ENCODE results near the gene FUT6.
"Not testable (repeated sequence)": the region's sequence is repeated elsewhere in the genome, so short reads cannot be mapped to it uniquely, and the experiment has no call there.

The FUT6 gene

GRCh38 chr19:5839065-5840017 lies at the start of gene FUT6:
Gene FUT6 (minus strand): TSS chr19:5839702. CDS start chr19:5832567, 7,135 bp downstream.
- DNase-seq, result no peak

DNA sequence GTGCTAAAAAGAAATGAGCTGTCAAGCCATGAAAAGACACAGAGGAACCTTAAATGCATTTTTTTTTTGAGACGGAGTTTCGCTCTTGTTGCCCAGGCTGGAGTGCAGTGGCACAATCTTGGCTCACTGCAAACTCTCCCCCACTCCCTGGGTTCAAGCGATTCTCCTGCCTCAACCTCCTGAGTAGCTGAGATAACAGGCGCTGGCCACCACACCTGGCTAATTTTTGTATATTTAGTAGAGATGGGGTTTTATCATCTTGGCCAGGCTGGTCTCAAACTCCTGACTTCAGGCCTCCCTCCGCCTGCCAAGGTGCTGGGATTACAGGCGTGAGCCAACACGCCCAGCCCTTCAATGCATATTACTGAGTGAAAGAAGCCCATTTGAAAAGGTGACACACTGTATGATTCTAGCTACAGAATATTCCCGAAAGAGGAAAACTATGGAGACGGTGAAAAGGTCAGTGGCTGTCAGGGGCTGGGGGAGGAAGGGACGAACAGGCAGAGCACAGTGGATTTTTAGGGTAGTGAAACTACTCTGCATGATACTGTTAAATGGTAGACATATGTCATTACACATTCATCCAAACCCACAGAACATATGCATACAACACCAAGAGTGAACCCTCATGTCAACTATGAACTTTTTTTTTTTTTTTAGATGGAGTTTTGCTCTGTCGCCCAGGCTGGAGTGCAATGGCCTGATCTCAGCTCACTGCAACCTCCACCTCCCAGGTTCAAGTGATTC lies 44.7 kb upstream of the FUT6 start:
- not testable (repeated sequence) for DNase-seq

- not testable (repeated sequence) for DNase-seq
These were observed 43.8 kb upstream of the FUT6 start for GRCh38 chr19:5883157-5883873.

DNA sequence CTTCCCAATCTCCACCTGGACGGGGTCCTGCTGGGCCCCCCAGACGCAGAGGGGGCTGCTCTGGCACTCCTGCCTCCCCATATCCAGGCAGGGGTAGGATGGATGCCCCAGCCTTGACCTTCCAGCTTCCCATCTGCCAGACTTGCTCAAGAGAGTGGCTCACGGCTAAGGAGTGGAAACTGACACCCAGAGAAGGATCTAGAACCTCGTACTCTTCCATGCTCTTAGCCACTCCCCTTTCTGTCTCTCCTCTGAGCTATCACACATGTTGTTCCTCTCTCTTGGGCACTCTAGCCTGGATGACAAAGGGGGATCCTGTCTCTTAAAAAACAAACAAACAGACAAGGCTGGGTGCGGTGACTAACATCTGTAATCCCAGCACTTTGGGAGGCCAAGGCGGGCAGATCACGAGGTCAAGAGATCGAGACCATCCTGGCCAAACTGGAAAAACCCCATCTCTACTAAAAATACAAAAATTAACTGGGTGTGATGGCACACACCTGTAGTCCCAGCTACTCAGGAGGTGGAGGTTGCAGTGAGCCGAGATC lies 43.0 kb upstream of the FUT6 start:
- no peak for DNase-seq

GRCh38 chr19:5881543-5882299 lies 42.2 kb upstream of the FUT6 start:
- no peak for DNase-seq

DNA sequence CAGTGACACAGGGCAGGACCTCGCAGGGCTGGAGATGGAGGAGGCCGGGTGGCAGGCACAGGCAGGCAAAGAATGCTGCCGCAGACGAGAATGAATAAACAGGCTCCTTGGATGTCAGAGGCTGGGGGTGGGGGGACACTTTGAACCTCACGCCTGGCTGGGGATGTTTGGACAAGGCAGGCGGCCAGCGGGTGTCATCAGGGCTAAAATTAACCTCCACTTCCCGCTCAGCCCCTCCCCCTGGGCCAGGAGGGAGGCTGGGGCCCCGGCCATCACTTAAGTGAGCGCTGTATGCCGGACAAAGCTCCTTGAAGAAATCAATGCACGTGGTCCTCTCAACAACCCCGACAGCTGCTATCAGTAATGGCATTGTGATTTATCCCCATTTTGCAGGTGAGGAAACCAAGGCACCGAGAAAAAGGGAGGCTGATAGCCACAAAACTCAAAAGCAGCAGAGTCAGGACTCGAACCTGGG lies 41.1 kb upstream of the FUT6 start:
- no peak for DNase-seq

GRCh38 chr19:5880196-5880595 lies 40.7 kb upstream of the FUT6 start:
- no peak for DNase-seq

DNA sequence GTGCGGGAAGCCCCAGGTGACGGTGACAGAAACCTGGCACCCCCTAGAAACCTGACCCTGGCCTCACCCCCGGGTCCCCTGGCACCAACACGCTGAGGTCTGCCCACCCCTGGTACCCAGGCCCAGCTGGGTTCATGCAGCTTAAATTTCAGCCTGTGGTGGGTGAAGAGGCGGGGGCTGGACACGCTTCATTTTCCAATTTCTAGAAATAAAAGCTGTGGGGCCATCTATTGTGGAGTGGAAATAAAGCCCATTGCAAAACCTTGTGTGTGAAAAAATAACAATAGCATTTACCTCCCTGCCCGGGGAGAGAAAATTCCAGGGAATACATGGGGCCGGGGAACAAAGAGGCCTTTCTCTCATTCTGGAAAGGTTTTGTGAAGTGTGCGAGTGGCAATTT lies 38.4 kb upstream of the FUT6 start:
- DNase-seq, result no peak

DNA sequence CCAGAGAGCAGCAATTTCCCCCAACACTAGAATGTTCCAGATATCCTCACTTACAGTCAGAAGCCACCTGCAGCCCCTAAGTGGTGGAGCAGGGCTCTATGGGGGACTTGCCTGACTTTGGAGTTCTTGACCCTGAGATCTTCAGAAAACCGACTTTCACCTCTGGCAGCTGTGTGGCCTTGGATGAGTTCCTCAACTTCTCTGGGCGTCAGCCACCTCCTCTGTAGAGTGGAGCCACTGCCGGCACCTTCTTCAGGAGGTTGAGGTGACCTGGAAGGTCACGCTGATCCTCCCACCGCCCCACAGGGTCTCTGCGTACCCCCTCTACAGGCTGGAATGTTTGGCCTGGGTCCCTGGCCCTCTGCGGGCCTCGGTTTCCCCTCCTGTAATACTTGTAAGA lies 37.9 kb upstream of the FUT6 start:
- no peak for DNase-seq

DNA sequence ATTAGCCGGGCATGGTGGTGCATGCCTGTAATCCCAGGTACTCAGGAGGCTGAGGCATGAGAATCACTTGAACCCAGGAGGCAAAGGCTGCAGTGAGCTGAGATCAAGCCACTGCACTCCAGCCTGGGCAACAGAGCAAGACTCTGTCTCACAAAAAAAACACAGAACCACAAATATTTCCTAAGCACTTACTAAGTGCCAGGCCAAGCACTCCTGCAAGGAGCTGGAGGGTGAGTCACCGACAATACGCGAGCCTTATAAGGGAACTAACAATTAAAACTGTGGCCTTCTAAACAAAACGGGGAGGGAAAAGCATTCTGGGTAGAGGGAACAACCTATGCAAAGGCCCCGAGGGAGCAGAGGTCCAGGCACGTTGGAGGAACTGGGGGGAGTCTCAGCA lies 35.0 kb upstream of the FUT6 start:
- not testable (repeated sequence) for DNase-seq

DNA sequence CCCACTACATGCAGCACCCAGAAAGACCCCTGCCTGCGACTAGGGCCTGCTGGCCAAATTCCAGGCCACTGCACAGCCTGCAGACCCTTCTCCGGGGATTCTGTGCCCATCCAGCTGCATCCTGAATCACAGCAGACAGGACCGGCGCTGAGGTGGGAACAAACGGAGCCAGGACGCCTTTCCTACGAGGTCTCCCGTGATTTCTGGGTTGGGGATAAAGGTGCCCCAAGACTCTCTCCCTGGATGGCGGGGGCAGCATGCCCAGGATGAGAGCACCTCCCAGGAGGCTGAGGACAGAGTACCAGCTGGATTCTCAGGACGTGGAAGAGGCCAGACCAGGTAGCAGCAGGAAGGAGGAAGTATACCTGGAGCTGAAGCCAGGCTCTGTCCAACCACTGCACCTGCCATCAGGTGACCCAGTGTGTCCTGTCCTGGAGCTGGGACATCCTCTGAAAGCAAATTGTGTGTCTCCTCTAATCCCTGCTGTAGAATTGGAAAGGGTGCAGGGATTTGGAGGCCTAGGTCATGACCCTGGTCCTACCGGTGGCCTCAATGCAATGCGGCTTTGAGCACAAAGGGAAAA lies 34.2 kb upstream of the FUT6 start:
- DNase-seq, result no peak

- no peak for DNase-seq
These were observed 31.5 kb upstream of the FUT6 start for GRCh38 chr19:5870986-5871394.

DNA sequence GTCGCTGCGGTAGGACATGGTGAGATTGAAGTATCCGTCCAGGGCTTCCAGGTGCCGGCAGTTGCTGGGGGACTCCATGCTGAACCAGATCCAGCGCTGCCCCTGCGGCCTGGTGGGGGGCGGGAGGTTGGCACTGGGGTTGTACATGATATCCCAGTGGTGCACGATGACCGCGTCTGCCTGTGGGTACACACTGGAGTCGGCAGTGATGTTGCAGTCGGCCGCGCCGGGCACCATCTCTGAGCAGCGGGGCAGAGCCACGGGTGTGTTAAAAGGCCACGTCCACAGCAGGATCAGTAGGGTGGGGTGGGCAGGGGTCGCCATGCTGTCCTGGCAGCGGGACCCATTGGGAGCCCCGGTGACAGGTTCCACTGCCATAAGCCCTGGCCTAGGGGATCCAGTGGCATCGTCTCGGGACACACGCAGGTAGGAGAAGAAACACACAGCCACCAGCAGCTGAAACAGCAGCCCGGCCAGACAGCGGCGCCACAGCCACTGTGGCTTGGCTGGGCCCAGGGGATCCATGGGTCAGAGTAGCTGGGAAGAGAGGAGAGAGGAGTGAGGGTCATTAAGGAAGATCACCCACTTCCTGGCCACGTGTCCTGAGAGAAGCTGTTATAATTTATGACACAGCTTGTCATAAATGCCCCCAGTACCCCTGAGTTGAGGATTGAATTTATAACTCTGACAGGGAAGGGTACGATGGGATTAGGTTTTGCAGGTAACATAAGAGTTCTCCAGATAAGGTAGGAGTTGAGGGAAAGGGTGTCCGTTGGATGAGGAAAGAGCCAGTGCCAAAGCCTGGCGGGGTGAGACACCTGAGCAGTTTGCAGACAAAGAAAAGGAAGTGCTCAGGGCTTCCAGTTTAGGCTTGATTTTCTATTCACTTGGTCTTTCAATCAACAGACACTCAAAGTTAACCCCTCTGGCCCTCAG lies 28.0 kb upstream of the FUT6 start:
- no peak for DNase-seq

- no peak for DNase-seq
These were observed 26.3 kb upstream of the FUT6 start for GRCh38 chr19:5865772-5866171.

DNA sequence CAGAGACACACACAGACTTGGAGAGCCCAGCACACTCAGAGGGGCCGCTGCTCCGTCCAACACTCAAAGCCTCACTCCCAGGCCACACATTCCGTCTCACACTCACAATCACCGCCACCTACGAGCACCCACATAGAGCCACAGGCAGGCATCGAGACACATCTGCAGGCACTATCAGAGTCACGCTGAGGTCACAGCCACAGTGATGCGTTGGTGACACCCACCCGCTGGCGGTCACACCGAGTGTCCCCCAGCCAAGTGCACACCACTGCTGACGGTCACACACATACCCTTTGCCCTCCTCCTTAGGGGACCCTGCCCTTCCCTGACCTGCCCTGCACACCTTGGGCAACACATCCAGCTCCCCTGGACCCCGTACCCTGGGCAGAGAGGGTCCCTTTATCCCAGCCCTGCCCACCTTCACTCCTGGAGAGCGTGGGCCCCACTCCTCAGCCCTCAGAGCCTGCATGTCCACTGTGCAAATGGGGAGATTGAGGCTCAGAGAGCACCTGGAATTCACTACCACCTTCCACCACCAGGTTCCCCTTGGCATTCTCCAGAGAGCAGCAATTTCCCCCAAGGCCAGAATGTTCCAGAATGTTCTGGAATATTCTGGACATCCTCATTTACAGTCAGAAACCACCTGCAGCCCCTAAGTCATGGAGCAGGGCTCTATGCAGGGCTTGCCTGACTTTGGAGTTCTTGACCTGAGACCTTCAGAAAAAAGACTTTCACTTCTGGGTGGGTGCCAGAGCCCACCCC lies 25.4 kb upstream of the FUT6 start:
- DNase-seq, result no peak

- no peak for DNase-seq
These were observed 24.7 kb upstream of the FUT6 start for GRCh38 chr19:5864013-5864720.

DNA sequence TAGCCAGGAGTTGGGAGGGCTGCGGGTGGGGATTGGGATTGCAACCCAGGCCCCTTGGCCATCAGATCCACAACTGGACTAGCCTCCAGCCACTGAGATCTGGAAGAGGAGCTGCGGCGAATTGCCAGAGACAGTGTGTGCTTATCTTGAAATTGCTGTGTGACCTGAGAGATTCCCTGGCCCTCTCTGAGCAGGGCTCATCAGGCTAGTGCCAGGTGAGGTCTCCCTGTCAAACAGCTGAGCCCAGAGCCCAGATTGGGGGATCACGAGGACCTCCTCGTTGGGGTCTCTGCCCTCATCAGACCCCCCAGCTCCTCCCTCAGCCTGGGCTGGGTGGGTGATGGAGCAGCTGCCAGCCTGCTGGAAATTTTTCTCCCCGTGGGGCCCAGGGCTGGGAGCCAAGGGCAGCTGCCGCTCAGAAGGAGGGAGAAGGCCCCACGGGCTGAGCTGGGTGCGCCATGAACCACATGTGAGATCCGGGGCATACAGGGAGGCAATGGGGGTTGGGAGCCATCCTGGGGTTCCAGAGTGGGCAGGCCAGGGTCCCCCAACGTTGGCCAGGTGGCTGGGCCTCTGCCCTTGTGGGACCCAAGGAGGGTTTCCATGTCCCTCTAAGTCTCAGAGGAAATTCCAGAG lies 23.6 kb upstream of the FUT6 start:
- DNase-seq, result no peak

Measured in activated CD8-positive, alpha-beta memory T cell treated with anti-CD3 and anti-CD28 coated beads for 24 hours (primary cell).